Heart right ventricle (tissue), 16 donors: ENCODE measurements around the gene GGA3. TPM values are rescaled to one million over a fixed set of nuclear protein-coding genes. Genes with fewer than 3 reads are reported as not detected.

Experiments used
- ATAC-seq, 8 donors: fragments of 200-7000 bp; cut with Tn5 transposase; one replicate each; pipeline ENCODE4 v1.9.1; 2020; ENCODE audit warnings: mild to moderate bottlenecking in 8 of 8, moderate library complexity in 8 of 8, moderate number of reproducible peaks in 1 of 8
- DNase-seq, 2 donors: peaks; one replicate each; pipeline ENCODE4 v3.0.0-alpha.2; 2020
- H3K27ac ChIP-seq, 10 donors: fragments of 200-600 bp; sonication (generic) in 2 of 10; one replicate each; pipeline versions ENCODE4 v1.5.0 to v1.8.0; 2020 to 2022; ENCODE audit warnings: mild to moderate bottlenecking in 3 of 10
- H3K27me3 ChIP-seq, 7 donors: fragments of 200-600 bp; one replicate each; pipeline ENCODE4 v1.8.0; 2021 to 2022; ENCODE audit warnings: mild to moderate bottlenecking in 2 of 7
- H3K36me3 ChIP-seq, 9 donors: fragments of 200-600 bp; sonication (generic) in 1 of 9; one replicate each; pipeline versions ENCODE4 v1.5.0 to v1.8.0; 2020 to 2022; ENCODE audit warnings: mild to moderate bottlenecking in 2 of 9
- H3K4me1 ChIP-seq, 9 donors: fragments of 200-600 bp; sonication (generic) in 1 of 9; one replicate each; pipeline versions ENCODE4 v1.5.0 to v1.8.0; 2020 to 2022; ENCODE audit warnings: mild to moderate bottlenecking in 4 of 9
- H3K4me3 ChIP-seq, 10 donors: fragments of 200-600 bp; sonication (generic) in 2 of 10; one replicate each; pipeline versions ENCODE4 v1.5.0 to v1.8.0; 2020 to 2022; ENCODE audit warnings: mild to moderate bottlenecking in 7 of 10, moderate library complexity in 2 of 10
- H3K9me3 ChIP-seq, 11 donors: fragments of 200-600 bp in 10 of 11; sonication (generic) in 2 of 11; one replicate each; pipeline versions ENCODE4 v1.5.0 to v1.8.0; 2013 to 2022; ENCODE audit warnings: mild to moderate bottlenecking in 2 of 11, control low read depth in 1 of 11, moderate library complexity in 1 of 11
- WGBS, 2 donors: extraction: QIAGEN DNeasy Blood & Tissue Kit; methylation state at CpG; one replicate each; pipeline ENCODE4 v1.1.7; 2013; ENCODE audit warnings: inconsistent platforms in 1 of 2; 5-methylcytosine and 5-hydroxymethylcytosine counted together
- intact Hi-C, 10 donors: fragments of 100-400 bp; cut with DNase I; formaldehyde crosslinking; loops; one replicate each; pipeline versions ENCODE4 v1.11.1 to v1.14.2; 2022
- polyA plus RNA-seq, 2 donors: library from polyadenylated mRNA; stranded (reverse); fragments of 200-250 nt; gene quantifications; one replicate each; pipeline ENCODE4 v1.2.3, GENCODE V29; 2013
- total RNA-seq, 10 donors: library from RNA; stranded (reverse); fragmentation: NEBNext Ultra II Directional in 3 of 10; extraction: Animal tissue kit (Norgen Biotek cat#: 25700) in 3 of 10; gene quantifications; one replicate each; pipeline versions ENCODE4 v1.2.1 to v1.2.4, GENCODE V29; 2021 to 2023
- TF ChIP-seq, protein P1 (sequence below), 9 donors: fragments of 200-600 bp; sonication (generic) in 2 of 9; IDR thresholded peaks; one replicate each; pipeline versions ENCODE4 v1.5.0 to v1.8.0; 2021 to 2022; ENCODE audit warnings: antibody characterized with exemption in 9 of 9, mild to moderate bottlenecking in 5 of 9, moderate library complexity in 1 of 9
- donor health status: Arrhythmogenic right ventricular cardiomyopathy.
- donor health status: ischemic (EF 13 %, LVEDD 7.1; RV severe dilation, severe dysfunction).
- donor health status: healthy with polysubstance abuse.
- donor health status: DM: no; HTN: yes; CAD: no.
- donor health status: DM: no; HTN: no; CAD: no.
- donor health status: ischemic (EF 25% LVEDD 6.9; RV normal size, moderate dysfunction).
- donor health status: ischemic (EF 25% LVEDD 5.7; RV mildly dilated, moderate dysfunction).
- donor health status: healthy.
- donor health status: DM: yes; HTN: yes; CAD: no.
- donor health status: Ischemic cardiomyopathy.
- donor health status: ischemic (EF 35%, LVEDD 5.7; RV mildly dilated, moderate dysfunction).
- donor health status: nonischemic (EF 11% LVEDD 7.7; RV severe dilation, severe dysfunction).
- donor health status: DM: yes; HTN: yes; CAD: no.
- donor health status: PGD.
- donor health status: ischemic (EF 29% LVEDD 5.4; RV normal size, mild dysfunction).
- donor health status: nonischemic (EF 23%, LVEDD 6.1; RV moderate dilation, normal function).

GGA3 gene
- total and polyA plus RNA-seq, 12 donors: 13.1 to 30.2 (median 20.7) TPM

DNA sequence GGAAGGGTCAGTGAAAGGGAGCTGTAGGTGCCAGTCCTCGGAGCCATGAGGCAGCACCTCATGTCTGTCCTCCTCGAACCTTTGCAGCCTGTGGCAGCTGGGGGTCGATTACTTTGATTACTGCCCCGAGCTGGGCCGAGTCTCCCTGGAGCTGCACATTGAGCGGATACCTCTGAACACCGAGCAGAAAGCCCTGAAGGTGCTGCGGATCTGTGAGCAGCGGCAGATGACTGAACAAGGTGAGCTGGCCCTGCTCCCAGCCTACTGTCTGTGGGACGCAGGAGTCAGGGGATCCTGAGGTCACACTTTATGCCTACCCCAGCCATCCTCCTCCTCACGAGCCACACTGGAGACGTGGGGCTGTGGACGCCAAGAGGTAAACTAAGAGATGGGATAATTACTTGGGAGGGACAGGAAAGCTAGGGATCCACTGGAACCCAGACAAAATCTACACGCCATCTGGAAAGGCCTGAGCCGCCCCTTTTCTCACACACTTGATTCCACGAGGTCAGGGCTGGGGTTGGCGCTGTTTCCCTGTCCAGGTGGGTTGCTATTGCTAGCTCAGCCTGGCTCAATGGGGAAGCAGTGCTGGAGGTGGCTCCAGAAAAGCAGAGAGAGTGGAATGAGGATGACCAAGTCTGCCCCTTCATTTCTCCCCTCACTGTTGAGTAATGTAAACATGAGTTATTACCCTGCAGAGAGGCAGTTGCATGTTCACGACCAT lies 29.5 kb downstream of the GGA3 start:
- intact Hi-C loops: no loop called here
- Histone ChIP-seq H3K4me3 (no peak overlapping the region), H3K27me3 (no peaks in the 10 kb centered on the region), H3K36me3 (peaks cover 0 to 100% (median 40%) of the 10 kb centered on the region in 9 donors), H3K9me3 (no peaks in the 10 kb centered on the region), H3K27ac (no peak overlapping the region), H3K4me1 (peaks cover 0 to 15% (median under 1%) of the 10 kb centered on the region in 9 donors)
- TF ChIP-seq, protein P1, sequence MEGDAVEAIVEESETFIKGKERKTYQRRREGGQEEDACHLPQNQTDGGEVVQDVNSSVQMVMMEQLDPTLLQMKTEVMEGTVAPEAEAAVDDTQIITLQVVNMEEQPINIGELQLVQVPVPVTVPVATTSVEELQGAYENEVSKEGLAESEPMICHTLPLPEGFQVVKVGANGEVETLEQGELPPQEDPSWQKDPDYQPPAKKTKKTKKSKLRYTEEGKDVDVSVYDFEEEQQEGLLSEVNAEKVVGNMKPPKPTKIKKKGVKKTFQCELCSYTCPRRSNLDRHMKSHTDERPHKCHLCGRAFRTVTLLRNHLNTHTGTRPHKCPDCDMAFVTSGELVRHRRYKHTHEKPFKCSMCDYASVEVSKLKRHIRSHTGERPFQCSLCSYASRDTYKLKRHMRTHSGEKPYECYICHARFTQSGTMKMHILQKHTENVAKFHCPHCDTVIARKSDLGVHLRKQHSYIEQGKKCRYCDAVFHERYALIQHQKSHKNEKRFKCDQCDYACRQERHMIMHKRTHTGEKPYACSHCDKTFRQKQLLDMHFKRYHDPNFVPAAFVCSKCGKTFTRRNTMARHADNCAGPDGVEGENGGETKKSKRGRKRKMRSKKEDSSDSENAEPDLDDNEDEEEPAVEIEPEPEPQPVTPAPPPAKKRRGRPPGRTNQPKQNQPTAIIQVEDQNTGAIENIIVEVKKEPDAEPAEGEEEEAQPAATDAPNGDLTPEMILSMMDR (IDR thresholded peaks at IDR 0.05): no peak
- ATAC-seq: no peak
- WGBS, 2 donors: 90 to 95% methylated on average over 18 of the region's 18 CpGs
- no peak for DNase-seq

DNA sequence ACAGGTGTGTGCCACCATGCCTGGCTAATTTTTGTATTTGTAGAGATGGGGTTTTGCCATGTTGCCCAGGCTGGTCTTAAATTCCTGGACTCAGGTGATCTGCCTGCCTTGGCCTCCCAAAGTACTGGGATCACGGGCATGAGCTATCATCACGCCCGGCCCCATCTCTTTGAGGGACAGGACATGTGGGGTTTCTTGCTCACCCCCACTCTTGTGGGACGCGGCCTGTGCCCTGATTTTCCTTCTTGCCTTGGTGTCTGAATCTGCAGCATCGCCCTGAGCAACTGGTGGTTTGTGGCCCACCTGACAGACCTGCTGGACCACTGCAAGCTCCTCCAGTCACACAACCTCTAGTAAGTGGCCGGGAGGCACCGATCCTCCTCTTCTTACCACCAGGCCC lies 30.3 kb downstream of the GGA3 start:
- whole genome bisulfite sequencing, 2 donors: 99% methylated on average over 8 of the region's 8 CpGs
- Histone ChIP-seq H3K4me3 (no peak overlapping the region), H3K9me3 (no peaks in the 10 kb centered on the region), H3K27ac (no peak overlapping the region), H3K36me3 (peaks cover 0 to 100% (median 43%) of the 10 kb centered on the region in 9 donors), H3K27me3 (no peaks in the 10 kb centered on the region), H3K4me1 (peaks cover 0 to 15% (median 0%) of the 10 kb centered on the region in 9 donors)
- TF ChIP-seq, protein P1 (IDR thresholded peaks at IDR 0.05): no peak
- intact Hi-C loops: no loop called here
- no peak for DNase-seq
- no peak for ATAC-seq

DNA sequence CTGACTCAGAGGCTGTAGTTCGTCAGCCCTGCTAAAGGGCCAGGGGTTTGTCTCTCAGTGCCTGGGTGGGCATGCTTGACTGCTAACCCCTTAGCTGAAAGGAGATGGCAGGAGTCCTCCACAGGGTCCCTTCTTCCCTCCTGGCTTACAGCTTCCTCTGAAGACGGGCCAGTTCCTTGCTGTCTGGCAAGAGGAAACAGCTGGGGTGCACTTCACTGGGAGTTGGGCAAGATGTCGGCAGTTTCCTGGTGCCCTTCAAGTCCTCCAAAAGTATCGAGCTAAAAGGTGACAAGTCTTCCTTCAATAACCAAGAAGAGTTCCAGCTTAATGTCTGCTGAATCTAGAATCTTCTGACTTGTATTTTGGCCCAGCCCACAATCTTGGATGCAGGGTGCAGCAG lies 32.6 kb downstream of the GGA3 start:
- H3K27me3 ChIP-seq: no peaks in the 10 kb centered on the region
- H3K36me3 ChIP-seq: peaks cover 0 to 100% (median 44%) of the 10 kb centered on the region in 9 donors
- intact Hi-C loops: no loop called here
- ATAC-seq (peak in 6 of 8 donors; percentile 37 to 69 (median 51)), DNase-seq (no peak)
- peaks cover 0 to 15% (median 0%) of the 10 kb centered on the region in 9 donors for H3K4me1 ChIP-seq
- peak overlapping the region in 5 of 10 donors; percentile 4 to 84 (median 48) for H3K27ac ChIP-seq
- H3K4me3 ChIP-seq: no peak overlapping the region
- 75 to 76% methylated on average over 4 of the region's 4 CpGs for WGBS, 2 donors
- no peaks in the 10 kb centered on the region for H3K9me3 ChIP-seq
- TF ChIP-seq, protein P1 (IDR thresholded peaks at IDR 0.05): no peak

DNA sequence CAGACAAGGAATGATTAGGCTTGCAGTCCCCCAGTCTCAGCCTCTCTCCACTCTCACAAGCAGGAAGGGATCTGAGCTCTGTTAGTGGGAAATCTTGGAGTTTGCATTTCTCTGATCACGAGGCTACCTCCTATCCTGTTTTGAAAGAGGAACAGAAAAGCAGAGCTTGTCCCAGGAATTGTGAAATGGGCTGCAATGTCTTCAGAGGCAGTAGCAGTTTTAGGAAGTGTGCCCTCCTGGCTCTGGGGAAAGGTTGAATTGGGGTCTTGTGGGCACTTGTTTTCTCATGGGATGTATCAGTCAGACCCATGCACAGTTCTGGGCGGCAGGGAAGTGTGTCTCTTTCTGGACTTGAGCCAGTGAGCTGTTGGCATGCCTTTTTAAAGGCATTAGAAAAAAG lies 33.1 kb downstream of the GGA3 start:
- Histone ChIP-seq H3K36me3 (peaks cover 0 to 100% (median 44%) of the 10 kb centered on the region in 9 donors), H3K9me3 (no peaks in the 10 kb centered on the region), H3K27ac (peak overlapping the region in 5 of 10 donors; percentile 4 to 84 (median 48)), H3K4me3 (no peak overlapping the region), H3K4me1 (peaks cover 0 to 15% (median 0%) of the 10 kb centered on the region in 9 donors), H3K27me3 (no peaks in the 10 kb centered on the region)
- TF ChIP-seq, protein P1 (IDR thresholded peaks at IDR 0.05): no peak
- 59 to 67% methylated on average over 2 of the region's 2 CpGs for WGBS, 2 donors
- ATAC-seq (peak in 7 of 8 donors; percentile 47 to 73 (median 62)), DNase-seq (no peak)
- intact Hi-C loops: no loop called here
